HG03064 (cell line): ENCODE results near the gene ZNF423.
A peak's percentile ranks its signal among the peaks of the same experiment; 100 is the strongest.
"Not testable (repeated sequence)": the region's sequence is repeated elsewhere in the genome, so short reads cannot be mapped to it uniquely, and the experiment has no call there.

Source experiments
- ATAC-seq: cut with Tn5 transposase; IDR thresholded peaks from one replicate; pipeline ENCODE4 v1.9.1; 2021; ENCODE audit warnings: low read depth; ENCODE audit not compliant: unreplicated experiment

Gene ZNF423

DNA sequence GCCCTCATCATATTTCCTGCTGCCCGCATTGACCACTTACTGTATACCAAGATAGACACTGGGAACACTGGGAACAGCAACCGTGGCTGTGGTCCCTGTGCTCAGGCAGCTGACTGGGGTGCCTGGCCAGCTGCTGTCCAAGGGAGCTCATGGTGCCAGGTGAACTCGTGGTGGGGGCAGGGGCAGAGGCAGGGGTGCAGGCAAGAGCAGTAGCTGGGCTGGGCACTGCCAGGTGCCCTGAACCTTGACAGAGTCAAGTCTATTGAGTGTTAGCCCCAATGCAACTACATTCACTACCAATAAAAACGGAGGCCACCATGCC, 279.8 kb downstream of the ZNF423 start:
- no peak for ATAC-seq

DNA sequence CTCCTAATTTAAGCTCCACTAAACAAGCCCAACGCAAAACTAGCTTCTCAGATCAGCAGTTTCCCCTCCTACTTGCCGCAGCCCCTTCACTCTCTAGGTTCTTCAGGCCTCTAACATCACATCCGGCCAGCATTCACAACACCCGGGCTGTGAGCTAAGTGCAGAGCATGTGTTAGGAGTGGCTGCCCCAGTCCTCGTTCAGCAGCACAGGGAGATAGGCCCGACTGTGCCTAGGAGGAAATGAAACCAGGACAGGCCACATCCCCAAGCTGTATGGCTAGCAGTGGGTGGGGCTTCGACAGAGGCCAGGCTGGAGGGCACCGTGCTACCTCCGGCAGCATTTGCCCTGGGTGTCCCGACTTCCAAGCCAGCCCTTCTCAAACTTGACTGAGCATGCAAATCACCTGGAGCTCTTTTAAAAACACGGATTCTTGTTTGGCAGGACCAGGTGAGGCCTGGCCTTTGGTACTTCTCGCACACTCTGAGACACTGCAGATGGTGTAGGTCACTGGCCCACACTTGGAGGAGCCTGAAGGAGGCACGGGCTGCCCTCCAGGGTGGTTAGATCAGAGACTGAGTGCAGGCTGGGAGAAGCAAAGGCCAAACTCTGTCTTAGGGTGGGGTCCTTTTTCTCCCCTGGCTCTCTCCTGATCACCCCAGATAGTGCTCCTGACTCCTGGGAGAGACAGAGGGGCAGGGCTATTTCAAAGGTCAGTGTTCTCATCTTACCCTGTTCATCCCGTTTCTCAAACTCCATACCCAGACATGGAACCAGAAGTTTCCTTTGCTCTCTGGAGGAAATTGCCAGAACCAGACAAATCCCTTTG, 280.4 kb downstream of the ZNF423 start:
- peak; percentile 87 for ATAC-seq

GRCh38 chr16:49574826-49575225, 281.1 kb downstream of the ZNF423 start:
- no peak for ATAC-seq

DNA sequence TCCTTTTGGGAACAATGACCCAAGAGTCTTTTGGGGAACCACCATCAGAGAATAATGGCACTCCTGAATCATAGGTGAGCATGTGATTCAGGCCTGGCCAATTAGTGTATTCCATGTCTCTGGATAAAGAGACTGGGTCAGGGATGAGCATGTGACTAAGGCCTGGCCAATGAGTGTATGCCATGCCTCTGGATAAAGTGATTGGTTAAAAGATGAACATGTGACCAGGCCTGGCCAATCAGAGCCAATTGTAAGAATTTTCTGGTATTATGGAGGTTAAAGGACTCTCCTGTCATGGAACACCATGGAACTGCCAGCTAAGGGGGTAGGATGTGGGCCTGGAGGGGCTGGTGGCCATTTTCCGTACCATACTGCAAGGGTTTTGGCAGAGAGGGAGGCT, 288.0 kb downstream of the ZNF423 start:
- no peak for ATAC-seq

DNA sequence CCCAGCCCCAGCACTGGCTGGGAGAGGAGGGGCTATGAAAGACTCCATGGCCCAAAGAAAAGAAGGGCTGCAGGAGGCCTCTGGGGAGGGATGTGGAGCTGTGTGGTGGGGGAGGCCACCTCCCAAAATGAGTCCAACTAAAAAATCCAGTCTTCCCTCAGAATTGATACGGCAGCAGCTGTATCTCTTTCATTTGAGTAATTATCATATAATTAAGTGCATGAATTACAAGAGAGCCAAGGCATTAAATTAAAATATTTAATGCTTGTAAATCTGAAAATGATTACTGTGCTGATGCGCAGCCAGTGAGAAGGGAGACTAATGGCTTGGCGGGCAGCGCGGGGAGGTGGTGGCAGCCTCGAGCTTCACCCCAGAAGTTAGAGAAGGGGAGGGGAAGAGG, 289.5 kb downstream of the ZNF423 start:
- no peak for ATAC-seq

DNA sequence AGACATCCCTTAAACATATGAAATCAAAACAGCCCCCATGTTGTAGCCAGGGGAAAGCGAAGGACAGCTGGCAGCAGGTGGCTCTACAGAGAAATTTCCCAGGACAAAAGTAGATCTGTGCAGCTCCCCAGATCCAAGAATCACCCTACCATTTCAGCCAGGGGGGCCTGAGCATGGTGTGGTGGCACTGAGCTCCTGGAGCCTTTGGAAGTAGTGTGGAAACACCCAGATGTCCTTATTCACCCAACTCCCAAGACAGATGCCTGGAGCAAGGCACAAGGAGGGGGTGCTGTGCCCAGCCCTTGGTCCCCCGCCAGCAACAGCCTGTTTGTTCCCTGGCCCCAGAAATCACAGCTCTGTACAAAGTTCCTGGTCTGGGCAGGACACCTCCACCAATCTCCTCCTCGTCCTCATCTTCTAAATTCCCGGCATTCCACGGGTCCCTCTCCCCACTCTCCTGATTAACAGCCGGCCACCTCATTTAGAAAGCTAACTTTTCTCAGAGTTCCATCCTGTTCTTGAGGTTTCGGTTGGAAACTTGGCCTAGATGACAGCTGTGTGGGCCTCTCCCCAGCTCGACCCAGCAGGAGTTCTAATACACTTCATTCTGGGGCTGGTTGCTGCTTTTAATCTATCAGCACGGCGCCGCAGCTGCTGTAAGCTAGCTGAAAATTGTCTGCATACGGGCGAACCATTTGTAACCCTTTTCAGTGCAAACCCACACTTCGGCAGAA, 291.2 kb downstream of the ZNF423 start:
- no peak for ATAC-seq

DNA sequence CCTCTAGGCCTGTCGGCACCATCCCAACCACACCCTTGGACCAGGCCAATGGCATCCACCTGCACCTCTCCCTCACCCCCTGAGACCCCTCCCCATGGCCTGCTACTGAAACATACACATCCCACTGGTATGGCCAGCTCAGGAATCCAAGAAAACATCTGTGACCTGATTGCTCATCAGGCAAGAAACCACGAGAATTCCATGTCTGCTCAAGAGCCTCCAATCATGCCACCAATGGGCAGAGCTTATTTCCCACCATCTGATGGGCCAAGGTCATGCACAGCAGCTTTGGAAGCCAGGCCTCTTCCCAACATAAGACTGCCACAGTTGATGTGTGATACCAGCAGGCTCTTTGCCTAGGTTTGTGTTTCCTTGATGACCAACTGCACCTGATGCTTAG, 292.2 kb downstream of the ZNF423 start:
- no peak for ATAC-seq

- not testable (repeated sequence) for ATAC-seq
Observed at GRCh38 chr16:49562894-49563293, 293.0 kb downstream of the ZNF423 start.

- no peak for ATAC-seq
Observed at GRCh38 chr16:49562228-49562627, 293.7 kb downstream of the ZNF423 start.

DNA sequence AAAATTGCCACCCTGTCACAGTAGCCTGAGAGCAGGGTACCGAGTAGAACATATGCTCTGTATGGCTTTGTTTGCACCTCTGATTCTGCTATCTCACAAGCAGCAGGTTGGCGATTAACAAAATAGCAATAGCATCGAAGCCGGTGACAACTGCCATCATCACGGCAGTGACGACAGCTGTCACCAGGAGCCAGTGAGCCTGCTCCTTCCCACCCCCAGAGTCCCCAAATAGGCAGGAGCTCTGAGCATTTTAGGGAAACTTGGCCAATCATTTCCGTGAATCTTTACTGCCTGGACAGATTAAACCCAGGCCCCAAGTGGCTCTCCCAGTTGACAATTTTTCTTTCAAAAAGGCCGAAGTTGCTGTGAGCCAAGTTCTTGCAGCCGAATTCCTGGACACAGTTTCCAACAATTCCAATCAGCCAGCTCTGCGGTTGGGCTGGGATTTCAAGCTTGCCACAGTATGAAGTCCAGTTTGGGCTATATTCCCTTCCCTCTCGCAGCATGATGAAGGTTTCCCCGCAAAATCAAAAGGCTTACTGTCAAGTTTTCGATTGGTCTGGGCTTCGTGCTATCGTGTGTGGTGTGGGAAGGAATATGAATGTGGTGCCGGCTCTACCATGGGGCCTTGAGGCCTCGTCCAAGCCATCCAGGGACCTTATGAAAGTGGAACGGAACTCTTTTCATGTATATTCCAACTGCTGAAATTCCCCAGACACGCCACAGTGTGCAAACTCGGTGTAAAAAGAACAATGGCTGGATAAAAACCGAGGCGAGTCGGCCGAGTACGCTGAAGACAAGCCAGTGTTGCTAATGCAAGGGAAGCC, 295.7 kb downstream of the ZNF423 start:
- no peak for ATAC-seq

- ATAC-seq = no peak
Observed at GRCh38 chr16:49559242-49559641, 296.7 kb downstream of the ZNF423 start.

DNA sequence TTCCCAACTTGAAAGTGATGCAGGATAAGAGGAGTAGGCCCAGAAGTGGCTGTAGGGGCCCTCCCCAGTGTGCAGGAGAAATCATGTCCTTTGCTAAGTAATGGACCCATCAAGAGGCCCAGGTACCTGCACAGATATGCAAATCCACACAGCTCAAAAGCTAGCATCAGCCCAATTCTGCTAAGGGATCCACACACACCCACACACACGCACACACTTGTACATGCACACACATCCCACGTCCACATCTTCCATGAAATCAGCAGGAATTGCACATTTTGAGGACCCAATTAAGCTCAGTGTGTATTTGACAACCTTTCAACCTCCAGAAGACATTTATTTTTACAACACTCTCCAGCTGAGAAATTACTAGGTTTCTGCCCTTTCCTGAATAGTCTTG, 297.5 kb downstream of the ZNF423 start:
- ATAC-seq = no peak

DNA sequence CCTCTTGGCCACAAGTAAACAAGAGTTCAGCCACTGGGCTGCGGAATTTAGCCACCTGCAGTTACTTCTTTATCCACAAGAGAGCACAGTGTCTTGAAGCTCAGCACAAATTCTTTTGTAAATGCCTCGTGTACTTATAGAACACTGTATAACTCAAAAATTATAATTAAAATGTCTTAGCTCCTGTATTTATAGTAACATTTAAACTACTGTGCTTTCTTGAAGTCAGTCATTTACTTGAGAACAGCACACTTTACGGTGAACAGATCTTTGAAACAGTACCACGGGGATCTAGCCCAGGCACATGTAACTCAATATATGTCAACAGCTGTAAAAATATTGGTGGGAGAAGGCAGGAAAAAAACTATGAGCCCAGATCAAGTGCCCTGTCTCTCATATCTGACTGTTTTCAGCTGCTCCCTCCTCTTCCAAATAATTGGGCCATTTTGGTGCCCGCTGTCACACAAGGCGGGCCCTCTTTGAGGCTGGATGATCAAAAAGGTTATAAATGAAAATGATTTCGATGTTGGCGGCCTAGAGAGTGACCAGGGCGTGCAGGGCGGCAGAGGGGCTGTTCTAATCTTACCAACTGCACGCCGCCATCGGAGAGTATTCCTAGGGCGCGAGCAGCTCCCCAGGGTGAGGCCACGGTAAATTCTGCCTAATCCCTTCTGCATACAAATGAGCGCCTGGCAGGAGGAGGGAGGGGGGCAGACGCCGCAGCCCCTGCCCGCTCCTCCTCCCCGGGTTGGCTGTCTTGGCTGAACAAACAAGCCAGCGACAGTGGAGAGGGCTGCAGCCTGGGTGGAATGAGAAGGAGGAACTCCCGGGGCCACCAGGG, 299.1 kb downstream of the ZNF423 start:
- ATAC-seq = no peak

GRCh38 chr16:49556249-49556605, 299.7 kb downstream of the ZNF423 start:
- ATAC-seq = no peak

- ATAC-seq = no peak
Observed at GRCh38 chr16:49554681-49555080, 301.2 kb downstream of the ZNF423 start.

DNA sequence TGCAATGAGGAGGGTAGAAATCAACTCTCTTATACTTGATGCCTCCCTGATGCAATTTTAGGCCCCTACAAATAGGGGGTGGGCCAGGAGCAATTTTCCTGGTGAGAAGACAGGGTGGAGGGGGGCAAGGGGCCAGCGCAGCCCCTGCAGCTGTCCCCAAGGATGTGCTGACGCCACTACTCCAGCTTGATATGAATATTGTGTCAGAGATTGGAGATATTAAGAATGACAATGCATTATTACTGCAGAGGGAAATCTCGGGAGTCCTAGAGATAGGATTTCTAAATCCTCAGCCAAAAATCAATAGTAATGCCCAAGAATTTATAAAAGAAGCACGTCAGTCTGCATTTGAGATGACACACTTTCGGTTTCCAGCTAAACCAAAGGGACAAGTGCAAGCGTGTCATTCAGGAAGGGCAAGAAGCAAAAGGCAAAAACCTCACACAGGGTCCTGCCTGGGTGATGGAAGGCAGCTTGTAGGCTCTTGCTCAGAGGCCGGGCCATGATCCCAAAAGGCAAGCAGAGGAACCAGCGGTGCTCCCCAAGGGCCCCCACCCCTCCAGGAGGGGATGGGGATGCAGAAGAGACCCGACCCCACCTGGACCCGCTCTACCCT, 303.5 kb downstream of the ZNF423 start:
- ATAC-seq = no peak

DNA sequence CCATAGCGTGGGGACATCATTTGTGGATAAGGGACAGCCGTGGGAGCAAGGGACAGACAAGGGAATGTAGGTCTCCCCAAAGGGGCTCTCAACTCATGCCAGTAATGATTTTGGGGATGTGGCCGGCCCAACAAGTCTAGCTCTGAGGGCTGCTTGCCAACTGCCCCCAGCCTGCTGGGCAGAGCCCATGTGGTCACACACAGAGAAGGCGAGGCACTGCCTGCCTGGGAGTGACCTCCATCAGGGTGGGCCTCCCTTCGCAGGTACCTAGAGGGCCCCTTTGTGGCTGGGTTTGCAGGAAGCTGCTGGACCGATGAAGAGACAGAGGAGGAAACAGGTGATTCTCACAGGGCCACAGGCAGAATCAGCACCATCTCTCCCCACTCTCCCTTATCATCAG, 305.2 kb downstream of the ZNF423 start:
- no peak for ATAC-seq

DNA sequence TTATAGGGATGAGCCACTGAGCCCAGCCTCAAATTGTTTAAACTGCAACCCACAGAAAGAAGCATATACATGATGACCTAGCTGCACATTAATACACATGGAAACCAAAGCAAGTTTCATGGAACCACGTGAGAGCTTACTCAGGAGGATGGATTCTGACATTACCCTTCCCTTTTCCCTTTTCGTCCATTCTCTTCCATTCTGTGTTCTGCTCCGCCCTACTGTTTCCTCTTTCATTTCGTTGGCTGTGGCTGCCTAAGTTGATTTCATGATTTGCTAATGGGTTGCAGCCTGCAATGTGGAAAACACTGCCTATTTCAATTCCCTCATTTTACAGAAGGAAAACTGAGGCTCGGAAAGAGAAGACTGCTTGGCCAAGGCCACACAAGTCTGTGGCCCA, 305.8 kb downstream of the ZNF423 start:
- ATAC-seq = no peak

- no peak for ATAC-seq
Observed at GRCh38 chr16:49548325-49548970, 307.5 kb downstream of the ZNF423 start.

GRCh38 chr16:49547448-49547847, 308.5 kb downstream of the ZNF423 start:
- no peak for ATAC-seq
